PC-9 (cell line): ENCODE measurements around the gene TRIB2. TPM values are rescaled to one million over a fixed set of nuclear protein-coding genes. Genes with fewer than 3 reads are reported as not detected.
"Not testable (repeated sequence)": the region's sequence is repeated elsewhere in the genome, so short reads cannot be mapped to it uniquely, and the experiment has no call there.

Experiments used
- BruUV-seq: library from RNA; stranded (reverse); fragments of 400-500 nt; replicated peaks from 2 replicates; lab custom pipeline; 2021; lab: Mats Ljungman, UMichigan
- CTCF ChIA-PET: fragments of 300-600 bp; sonication (Branson Sonifier 250); formaldehyde crosslinking; loops from one replicate; lab custom pipeline; 2022; ENCODE audit warnings: antibody characterized with exemption; lab: Charles Lee
- POLR2A ChIA-PET: fragments of 300-600 bp; sonication (Branson Sonifier 250); formaldehyde crosslinking; loops from one replicate; lab custom pipeline; 2022; ENCODE audit warnings: antibody characterized with exemption; ENCODE audit not compliant: unreplicated experiment; lab: Charles Lee
- DNase-seq, 2 experiments: peaks; one replicate each; pipeline versions ENCODE4 v3.0.0 to v3.0.0-alpha.2; 2015 to 2022; ENCODE audit warnings: mixed read lengths in 1 of 2
- H2AFZ ChIP-seq: fragments of 200-600 bp; sonication (generic); 2 replicates; pipeline ENCODE4 v1.8.1; 2017; ENCODE audit warnings: antibody characterized with exemption
- H3F3A ChIP-seq: fragments of 200-600 bp; sonication (generic); 2 replicates; pipeline ENCODE4 v1.8.1; 2017; ENCODE audit warnings: antibody characterized with exemption, mild to moderate bottlenecking, low read depth; ENCODE audit not compliant: insufficient read depth
- H3K27ac ChIP-seq: fragments of 200-600 bp; sonication (generic); 2 replicates; pipeline ENCODE4 v1.6.1; 2016; ENCODE audit warnings: mixed run types
- H3K27me3 ChIP-seq: fragments of 200-600 bp; sonication (generic); 2 replicates; pipeline ENCODE4 v1.6.1; 2016; ENCODE audit warnings: low read depth, mixed run types; ENCODE audit not compliant: insufficient read depth
- H3K36me3 ChIP-seq: fragments of 200-600 bp; sonication (generic); 2 replicates; pipeline ENCODE4 v1.6.1; 2016; ENCODE audit warnings: low read depth, mixed run types
- H3K4me1 ChIP-seq: fragments of 200-600 bp; sonication (generic); replicated peaks from 2 replicates; pipeline ENCODE4 v1.6.1; 2016; ENCODE audit warnings: mixed run types; ENCODE audit not compliant: insufficient read depth
- H3K4me2 ChIP-seq: fragments of 200-600 bp; sonication (generic); 2 replicates; pipeline ENCODE4 v1.6.1; 2017; ENCODE audit warnings: mixed run types
- H3K4me3 ChIP-seq: fragments of 200-600 bp; sonication (generic); 2 replicates; pipeline ENCODE4 v1.6.1; 2016; ENCODE audit warnings: mixed run types
- H3K79me2 ChIP-seq: fragments of 200-600 bp; sonication (generic); 2 replicates; pipeline ENCODE4 v1.6.1; 2017; ENCODE audit warnings: low read depth, mixed run types
- H3K9me2 ChIP-seq: fragments of 200-600 bp; sonication (generic); 2 replicates; pipeline ENCODE4 v1.8.1; 2017; ENCODE audit warnings: mild to moderate bottlenecking; ENCODE audit not compliant: insufficient read depth
- H3K9me3 ChIP-seq: fragments of 200-600 bp; sonication (generic); 2 replicates; pipeline ENCODE4 v1.8.1; 2016; ENCODE audit warnings: low read depth; ENCODE audit not compliant: insufficient read depth
- H4K20me1 ChIP-seq: fragments of 200-600 bp; sonication (generic); 2 replicates; pipeline ENCODE4 v1.8.1; 2017; ENCODE audit not compliant: insufficient read depth
- CTCF ChIP-seq: fragments of 200-600 bp; sonication (generic); conservative IDR thresholded peaks from 2 replicates; pipeline ENCODE4 v1.6.1; 2017; ENCODE audit warnings: mixed run types, antibody characterized with exemption, mild to moderate bottlenecking, moderate library complexity
- EZH2 ChIP-seq: fragments of 200-600 bp; sonication (generic); IDR thresholded peaks from 2 replicates; pipeline ENCODE4 v1.8.0; 2017; ENCODE audit warnings: antibody characterized with exemption, low read depth
- intact Hi-C: fragments of 100-400 bp; cut with micrococcal nuclease; formaldehyde crosslinking; loops from one replicate; pipeline ENCODE4 v1.10.0; 2022; ENCODE audit not compliant: unreplicated experiment
- total RNA-seq: library from RNA; stranded (reverse); gene quantifications from 2 replicates; pipeline ENCODE4 v1.2.3, GENCODE V29; 2021

The TRIB2 gene
- total RNA-seq, 1 experiment from 2014 or later = 18.9 TPM

DNA sequence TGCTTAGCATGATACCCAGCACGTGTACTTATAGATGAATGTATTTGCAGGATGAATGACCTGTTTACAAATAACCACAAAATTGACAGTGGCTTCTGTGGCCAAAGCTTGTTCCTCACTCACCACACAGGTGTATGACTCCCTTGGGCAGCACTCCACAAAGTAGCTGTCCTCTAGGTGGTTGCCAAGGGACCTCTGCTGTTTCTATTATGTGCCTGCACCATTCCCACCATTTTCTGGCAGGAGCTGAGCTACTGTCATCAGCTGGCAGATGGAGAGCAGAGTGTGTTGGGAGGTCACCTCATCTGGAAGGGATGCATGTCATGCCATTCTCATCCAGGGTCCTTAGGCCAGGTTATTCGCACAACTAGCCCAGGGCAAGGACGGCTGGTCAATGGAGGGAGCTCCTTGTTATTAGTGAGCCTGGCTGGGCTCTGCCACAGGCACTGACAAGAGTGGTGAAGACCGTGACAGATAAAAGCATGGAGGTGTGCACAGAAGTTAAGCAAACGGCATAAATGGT is 37.1 kb upstream of the TRIB2 start:
- no peak for DNase-seq
- Histone ChIP-seq H2AFZ (no peak overlapping the region), H3K4me3 (no peak overlapping the region), H3K27ac (no peak overlapping the region), H4K20me1 (no peaks in the 10 kb centered on the region), H3F3A (peaks cover 16% of the 10 kb centered on the region; the same call in 1 of the 2 replicates), H3K36me3 (no peaks in the 10 kb centered on the region), H3K27me3 (no peaks in the 10 kb centered on the region), H3K9me2 (no peaks in the 10 kb centered on the region), H3K4me2 (no peak overlapping the region), H3K4me1 (peaks cover 24% of the 10 kb centered on the region), H3K9me3 (0 out of 2 replicates have a peak, but pooled peaks cover 7% of the 10 kb centered on the region), H3K79me2 (no peaks in the 10 kb centered on the region)
- BruUV-seq = no TSS peak
- ChIA-PET POLR2A (interaction anchor here (0.6 kb wide), 1 partner anchor 265 kb away, joined by 4 read pairs; no protein-coding TSS in a partner anchor), CTCF (no interaction called here)
- TF ChIP-seq CTCF (no peak), EZH2 (no peak)
- intact Hi-C loops = no loop called here

- H3K4me2 ChIP-seq, DNase-seq, H3K27me3 ChIP-seq, BruUV-seq, H3K79me2 ChIP-seq, H3K27ac ChIP-seq, H2AFZ ChIP-seq, CTCF ChIA-PET, H3K9me2 ChIP-seq, H3K4me3 ChIP-seq, H4K20me1 ChIP-seq, intact Hi-C loops, H3K36me3 ChIP-seq, POLR2A ChIA-PET, H3K9me3 ChIP-seq: not testable (repeated sequence)
- H3F3A ChIP-seq = peaks cover 17% of the 10 kb centered on the region; the same call in 1 of the 2 replicates
- peaks cover 24% of the 10 kb centered on the region for H3K4me1 ChIP-seq
These were observed 36.6 kb upstream of the TRIB2 start for GRCh38 chr2:12680115-12680514.

DNA sequence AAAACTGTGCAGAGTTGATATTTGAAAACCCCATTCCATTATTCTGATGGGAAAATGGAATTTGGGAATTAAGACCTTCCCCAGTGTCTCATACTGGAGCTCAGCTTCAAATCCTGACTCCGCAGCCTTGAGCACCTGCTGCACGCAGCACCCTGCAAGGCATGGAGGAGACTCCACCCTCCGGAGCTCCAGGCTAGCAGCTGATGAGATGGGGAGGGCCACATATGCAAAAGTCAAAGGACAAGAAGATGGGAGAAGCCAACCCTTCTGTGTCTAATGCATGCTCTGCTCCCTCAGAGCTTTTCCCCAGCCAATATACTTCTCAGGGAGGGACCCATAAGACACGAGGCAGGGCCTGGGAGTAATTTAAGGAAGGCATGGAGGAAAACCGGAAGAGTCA is 34.7 kb upstream of the TRIB2 start:
- intact Hi-C loops = no loop called here
- Histone ChIP-seq H3K4me1 (peaks cover 14% of the 10 kb centered on the region), H3F3A (peaks cover 9% of the 10 kb centered on the region; the same call in 1 of the 2 replicates), H4K20me1 (no peaks in the 10 kb centered on the region), H3K9me3 (0 out of 2 replicates have a peak, but pooled peaks cover 7% of the 10 kb centered on the region), H3K9me2 (no peaks in the 10 kb centered on the region), H3K4me2 (no peak overlapping the region), H3K36me3 (no peaks in the 10 kb centered on the region), H3K79me2 (no peaks in the 10 kb centered on the region), H3K4me3 (no peak overlapping the region), H3K27me3 (no peaks in the 10 kb centered on the region), H3K27ac (no peak overlapping the region), H2AFZ (no peak overlapping the region)
- no peak for DNase-seq
- ChIA-PET POLR2A (no interaction called here), CTCF (no interaction called here)
- TF ChIP-seq CTCF (no peak), EZH2 (no peak)
- no TSS peak for BruUV-seq
